Stimulated activated CD8-positive, alpha-beta memory T cell treated with anti-CD3 and anti-CD28 coated beads, Interleukin-2, amount 100 ng/mL, for 1 hour (primary cell): ENCODE data around the gene ZNF536.
"Not testable (repeated sequence)": the region's sequence is repeated elsewhere in the genome, so short reads cannot be mapped to it uniquely, and the experiment has no call there.

ENCODE experiments used
- DNase-seq, 2 donors: peaks; one replicate each; pipeline ENCODE4 v3.0.0-alpha.2; 2020; ENCODE audit warnings: low read depth in 2 of 2

Gene ZNF536

GRCh38 chr19:30341611-30342201, 30.5 kb upstream of the ZNF536 start:
- DNase-seq, result no peak

DNA sequence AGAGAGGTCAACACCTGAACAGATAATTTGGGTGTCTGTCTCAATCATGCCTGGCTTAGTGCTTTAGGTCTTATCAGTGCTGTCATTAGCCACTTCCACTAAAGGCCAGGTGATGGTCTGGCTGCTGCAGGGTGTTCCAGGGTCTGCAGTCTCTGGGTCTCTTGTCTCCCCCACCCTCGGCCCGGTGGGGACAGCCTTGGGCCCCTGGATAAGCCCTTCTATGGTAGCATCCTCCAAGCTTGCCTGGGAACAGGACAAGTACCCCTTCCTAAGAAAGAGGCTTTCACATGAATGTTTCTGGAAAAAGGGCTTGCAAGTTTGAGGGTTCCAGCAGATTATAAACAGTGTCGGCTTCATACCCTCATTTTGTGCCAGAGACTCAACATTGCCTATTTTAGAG, 29.3 kb upstream of the ZNF536 start:
- DNase-seq, result no peak

DNA sequence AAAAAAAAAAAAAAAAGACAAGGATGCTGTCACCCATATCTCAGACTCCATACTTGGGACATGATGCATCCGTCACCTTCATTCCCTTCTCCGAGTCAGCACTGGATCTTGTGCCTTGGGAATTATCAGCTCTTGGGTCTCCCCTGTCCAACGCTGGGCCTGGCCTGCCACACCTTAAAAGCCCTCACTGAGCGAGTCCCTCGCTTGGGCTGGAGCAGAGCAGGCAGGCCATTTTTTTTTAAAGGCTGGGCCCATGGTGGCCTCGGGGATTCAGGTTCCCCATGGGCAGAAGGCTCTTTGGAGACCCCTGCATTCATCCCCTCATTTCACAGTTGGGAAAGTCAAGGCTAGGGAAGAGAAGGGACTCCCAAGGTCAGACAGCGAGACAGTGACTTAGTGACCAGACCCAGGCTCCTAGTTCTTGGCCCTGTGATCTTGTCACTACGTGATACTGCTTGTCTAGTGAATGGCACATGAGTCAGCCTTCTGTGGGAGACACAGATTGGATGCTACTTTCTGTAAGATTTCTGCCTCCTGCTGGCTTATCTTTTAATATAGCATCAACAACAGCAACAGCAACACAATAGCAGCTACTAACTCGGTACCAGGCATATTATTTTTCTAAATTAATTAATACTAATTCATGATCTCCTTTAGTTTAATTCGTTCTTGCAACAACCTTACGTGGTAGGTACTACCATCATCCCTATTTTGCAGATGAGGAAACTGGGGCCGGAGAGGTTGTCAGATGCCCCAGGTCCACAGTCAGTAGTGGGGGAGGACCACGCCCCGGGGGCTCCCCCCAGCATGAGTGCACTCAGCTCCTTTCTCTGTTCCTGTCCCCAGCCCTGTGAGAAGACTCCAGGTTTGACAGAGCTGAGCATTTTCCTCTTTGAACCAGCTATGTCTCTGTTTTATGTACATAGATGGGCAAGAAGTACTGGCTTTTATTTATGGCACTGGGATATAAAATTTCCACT, 27.4 kb upstream of the ZNF536 start:
- DNase-seq, result no peak

- no peak for DNase-seq
Observed at GRCh38 chr19:30345686-30346085, 26.5 kb upstream of the ZNF536 start.

DNA sequence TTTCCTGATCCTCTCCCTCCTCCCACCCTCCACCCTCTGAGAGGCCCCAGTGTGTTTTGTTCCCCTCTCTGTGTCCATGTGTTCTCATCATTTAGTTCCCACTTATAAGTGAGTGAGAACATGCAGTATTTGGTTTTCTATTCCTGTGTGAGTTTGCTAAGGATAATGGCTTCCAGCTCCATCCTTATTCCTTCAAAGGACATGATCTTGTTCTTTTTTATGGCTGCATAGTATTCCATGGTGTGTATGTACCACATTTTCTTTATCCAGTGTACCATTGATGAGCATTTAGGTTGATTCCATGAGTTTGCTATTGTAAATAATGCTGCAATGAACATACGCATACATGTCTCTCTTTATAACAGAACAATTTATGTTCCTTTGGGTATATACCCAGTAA, 25.7 kb upstream of the ZNF536 start:
- DNase-seq, result not testable (repeated sequence)

GRCh38 chr19:30349131-30349730, 23.0 kb upstream of the ZNF536 start:
- DNase-seq, result no peak

DNA sequence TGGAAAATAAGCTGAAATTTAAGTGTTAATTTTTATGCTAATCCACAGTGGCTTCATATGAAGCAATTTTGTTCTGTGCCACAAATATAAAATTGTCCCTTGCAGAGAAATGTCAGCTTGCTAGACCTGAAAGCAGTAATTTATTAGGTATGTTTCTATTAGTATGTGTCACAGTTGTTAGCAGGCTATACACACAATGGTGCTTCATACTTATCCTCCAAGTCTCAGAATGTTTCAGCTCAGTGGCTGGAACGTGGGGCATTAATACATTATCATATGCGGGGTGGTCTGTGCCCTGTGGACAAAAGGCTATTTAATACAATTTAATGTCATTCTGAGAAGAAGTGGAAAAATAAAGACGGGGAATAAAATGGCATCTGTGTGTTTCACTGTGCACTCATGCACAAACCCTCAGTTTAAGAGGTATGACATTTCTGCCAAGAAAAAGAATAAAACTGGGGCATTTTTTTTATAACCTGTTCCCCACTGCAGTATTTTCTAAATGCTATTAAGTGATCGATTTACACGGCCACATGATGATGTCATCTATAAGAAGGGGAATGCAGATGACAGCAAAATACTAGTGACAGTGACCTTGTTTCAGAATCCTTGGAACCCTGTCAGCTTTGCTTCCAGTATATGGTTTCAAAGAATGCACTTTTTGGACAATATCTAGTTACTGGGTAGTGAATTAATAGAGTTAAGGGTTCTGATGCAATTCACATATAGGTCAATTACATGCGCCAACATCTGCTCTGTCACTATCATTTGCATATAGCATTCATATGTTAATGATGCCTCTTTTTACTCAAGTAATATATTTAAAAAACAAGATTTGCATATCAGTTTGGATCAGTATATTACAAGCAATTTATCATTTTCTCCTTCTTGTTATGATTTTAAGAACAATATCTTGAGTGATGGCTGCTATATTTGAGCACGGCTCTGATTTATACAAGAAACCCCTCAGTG, 21.2 kb upstream of the ZNF536 start:
- no peak for DNase-seq

DNA sequence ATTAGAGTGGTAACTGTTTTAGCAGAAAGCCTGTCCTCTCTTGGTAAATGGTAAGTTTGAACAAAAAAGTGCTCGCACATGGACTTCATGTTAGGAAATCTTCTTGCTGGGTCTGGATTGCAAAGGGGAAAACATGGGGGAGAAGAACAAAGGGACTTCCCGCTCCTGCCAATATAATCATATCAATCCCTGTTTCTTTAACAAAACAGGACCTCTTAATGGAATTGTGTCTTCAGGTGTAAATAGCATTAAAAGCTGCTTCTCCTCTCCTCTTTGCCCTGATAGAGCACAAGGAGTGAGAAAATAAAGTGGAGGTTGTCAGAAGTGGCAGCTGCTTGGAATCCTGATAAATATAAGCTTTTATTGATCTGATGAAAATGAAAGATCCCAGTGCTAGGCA, 20.4 kb upstream of the ZNF536 start:
- no peak for DNase-seq

GRCh38 chr19:30353394-30353945, 18.7 kb upstream of the ZNF536 start:
- no peak for DNase-seq

DNA sequence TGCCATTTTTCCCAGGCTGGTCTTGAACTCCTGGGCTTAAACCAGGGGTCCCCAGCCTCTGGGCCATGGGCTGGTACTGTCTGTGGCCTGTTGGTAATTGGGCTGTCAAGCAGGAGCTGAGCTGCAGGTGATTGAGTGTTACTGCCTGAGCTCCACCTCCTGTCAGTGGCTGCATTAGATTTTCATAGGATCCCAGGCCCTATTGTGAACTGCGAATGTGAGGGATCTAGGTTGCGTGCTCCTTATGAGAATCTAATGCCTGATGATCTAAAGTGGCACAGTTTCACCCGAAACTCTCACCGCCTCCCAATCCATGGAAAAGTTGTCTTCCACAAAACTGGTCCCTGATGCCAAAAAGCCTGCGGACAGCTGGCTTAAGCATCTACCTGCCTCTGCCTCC, 16.6 kb upstream of the ZNF536 start:
- DNase-seq, result no peak

GRCh38 chr19:30356951-30357579, 15.1 kb upstream of the ZNF536 start:
- no peak for DNase-seq

DNA sequence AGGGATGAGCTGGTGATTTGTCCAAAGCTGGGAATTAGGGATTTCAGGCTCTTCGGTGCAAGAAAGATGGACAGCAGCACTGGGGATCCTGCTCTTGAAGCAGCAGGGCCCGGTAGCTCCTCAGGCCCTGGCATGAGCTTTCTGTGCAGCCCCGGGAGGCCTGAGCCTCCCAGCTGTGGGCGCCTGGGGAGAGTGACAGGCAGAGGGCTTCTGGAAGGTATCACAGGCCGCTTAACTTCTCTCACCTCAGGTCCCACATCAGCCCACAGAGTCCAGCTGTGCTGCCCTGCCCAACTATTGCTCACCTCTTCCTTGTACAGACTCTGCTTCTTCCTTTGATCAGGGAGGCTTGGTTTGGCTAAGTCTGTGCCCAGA, 14.6 kb upstream of the ZNF536 start:
- DNase-seq, result no peak

GRCh38 chr19:30358319-30358718, 13.9 kb upstream of the ZNF536 start:
- DNase-seq, result no peak

DNA sequence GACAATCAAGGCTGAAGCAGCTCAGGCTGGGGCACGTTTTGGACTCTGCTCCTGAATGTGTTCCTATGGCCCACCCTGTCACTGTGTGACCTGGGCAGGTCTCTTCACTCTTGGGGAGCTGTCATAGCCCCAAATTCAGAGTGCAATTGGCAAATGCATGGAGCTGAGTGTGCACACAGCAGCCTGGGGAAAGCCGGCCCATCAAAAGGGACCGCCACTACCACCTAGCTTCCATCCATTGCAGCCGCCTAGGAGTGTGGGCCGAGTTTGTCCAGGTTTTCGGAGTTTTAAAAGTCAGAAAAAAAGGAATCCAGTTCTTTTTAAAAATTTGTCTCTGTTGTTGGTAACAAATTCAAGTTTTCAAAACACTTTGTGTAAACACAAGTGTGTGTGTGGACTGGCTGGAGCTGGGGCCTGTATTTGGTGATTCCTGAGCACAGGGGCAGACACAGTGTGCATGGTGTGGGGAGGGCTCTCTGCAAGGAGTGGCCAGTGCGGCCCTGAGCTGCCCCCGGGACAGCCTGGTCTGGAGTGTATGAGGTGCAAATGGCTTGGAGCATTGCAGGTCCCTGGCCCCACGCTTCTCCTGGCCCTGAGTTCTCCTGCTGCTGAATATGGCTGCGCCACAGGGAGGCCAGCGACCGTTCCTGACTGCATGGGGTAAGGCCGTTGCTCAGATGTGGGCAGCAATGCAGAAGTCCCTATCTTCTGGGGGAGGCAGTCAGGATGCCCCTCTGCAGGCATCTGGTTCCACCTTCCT, 13.2 kb upstream of the ZNF536 start:
- DNase-seq, result no peak

DNA sequence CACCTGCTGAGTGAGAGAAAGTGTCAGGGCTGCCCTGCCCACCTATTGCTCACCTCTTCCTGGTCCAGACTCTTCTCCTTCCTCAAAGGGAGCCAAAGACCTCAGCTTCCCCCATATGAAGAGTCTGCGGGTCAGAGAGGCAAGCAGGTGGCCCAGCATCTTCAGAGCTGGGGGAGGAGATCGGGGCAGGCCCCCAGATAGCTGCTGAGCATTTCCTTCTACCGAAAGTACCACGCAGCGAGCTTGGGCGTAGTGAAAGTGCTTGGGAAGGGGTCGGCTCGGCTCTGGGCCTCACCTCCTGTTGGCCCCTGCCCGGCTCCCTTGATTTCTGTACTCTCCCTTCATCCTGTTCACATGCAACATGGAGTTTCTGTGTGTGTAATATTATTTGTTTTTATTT, 12.2 kb upstream of the ZNF536 start:
- no peak for DNase-seq

GRCh38 chr19:30360376-30361106, 11.6 kb upstream of the ZNF536 start:
- DNase-seq, result no peak

DNA sequence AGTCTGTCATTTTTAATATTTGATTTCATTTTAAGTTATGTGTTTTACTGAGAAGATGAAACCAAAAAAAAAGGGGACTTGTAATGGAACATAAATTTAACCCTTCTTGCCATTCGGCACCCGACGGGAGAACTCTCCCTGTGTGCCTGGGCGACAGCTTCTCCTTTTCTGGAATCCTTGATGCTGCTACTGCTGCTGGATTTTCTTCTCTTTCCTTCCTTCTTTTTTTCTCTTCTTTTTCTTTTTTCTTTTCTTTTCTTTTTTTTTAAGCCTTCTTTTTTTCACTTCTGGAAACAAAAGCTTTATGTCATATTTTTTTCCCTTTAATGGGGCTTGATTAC, 11.1 kb upstream of the ZNF536 start:
- DNase-seq, result no peak

DNA sequence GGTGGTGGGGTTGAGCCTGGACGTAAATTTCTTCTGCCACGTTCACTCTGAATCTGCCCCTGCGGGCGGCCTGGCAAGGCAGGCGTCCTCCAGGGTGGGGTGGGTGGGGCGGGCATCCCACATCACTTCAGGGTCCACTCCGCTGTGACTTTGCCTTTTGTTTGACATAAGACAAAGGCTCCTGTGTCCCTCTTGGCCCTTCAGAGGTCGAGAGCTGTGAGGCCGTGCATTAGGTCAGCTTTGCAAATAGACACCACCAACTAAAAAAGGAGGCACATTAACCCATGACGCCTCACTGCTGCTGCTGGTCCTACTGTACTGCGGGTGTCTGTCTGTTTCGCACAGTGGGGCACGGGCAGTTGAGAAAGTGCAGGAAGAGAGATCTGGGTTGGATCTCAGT, 10.5 kb upstream of the ZNF536 start:
- DNase-seq, result no peak

- DNase-seq, result no peak
Observed at GRCh38 chr19:30362156-30362754, 9.9 kb upstream of the ZNF536 start.
